Pancreas (tissue), 10 donors: ENCODE results near the gene MARS1. TPM values are rescaled to one million over a fixed set of nuclear protein-coding genes. Genes with fewer than 3 reads are reported as not detected.
A peak's percentile ranks its signal among the peaks of the same experiment; 100 is the strongest.

ENCODE experiments used
- ATAC-seq, 4 donors: fragments of 200-7000 bp; cut with Tn5 transposase; one replicate each; pipeline versions ENCODE4 v1.8.0 to v1.9.1; 2020; ENCODE audit warnings: mild to moderate bottlenecking in 4 of 4, moderate library complexity in 4 of 4
- DNase-seq, 6 donors: peaks; one replicate each; pipeline ENCODE4 v3.0.0-alpha.2; 2020
- FAIRE-seq: peaks from 2 replicates; lab custom pipeline; 2012; peaks lifted over from hg19 to GRCh38; lab: Jason Lieb, UNC
- H3K27ac ChIP-seq, 4 donors: fragments of 200-600 bp; sonication (generic); 1 replicate in 3 of 4; 2 replicates in 1 of 4; pipeline versions ENCODE4 v1.5.0 to v1.8.0; 2020
- H3K27me3 ChIP-seq, 4 donors: fragments of 200-600 bp; one replicate each; pipeline ENCODE4 v1.8.0; 2021
- H3K36me3 ChIP-seq, 3 donors: fragments of 200-600 bp; sonication (generic) in 1 of 3; one replicate each; pipeline versions ENCODE4 v1.5.0 to v1.8.0; 2020 to 2021
- H3K4me1 ChIP-seq, 3 donors: fragments of 200-600 bp; one replicate each; pipeline ENCODE4 v1.8.0; 2021
- H3K4me3 ChIP-seq, 4 donors: fragments of 200-600 bp; sonication (generic) in 2 of 4; one replicate each; pipeline versions ENCODE4 v1.5.0 to v1.8.0; 2020 to 2021
- H3K9me3 ChIP-seq, 4 donors: fragments of 200-600 bp; one replicate each; pipeline ENCODE4 v1.8.0; 2021
- WGBS, 2 donors: extraction: QIAGEN DNeasy Blood & Tissue Kit; methylation state at CpG; one replicate each; pipeline ENCODE4 v1.1.7; 2013; 5-methylcytosine and 5-hydroxymethylcytosine counted together
- intact Hi-C, 3 donors: fragments of 100-400 bp; cut with DNase I; formaldehyde crosslinking; loops; one replicate each; pipeline versions ENCODE4 v1.11.1 to v1.14.2; 2022
- polyA plus RNA-seq, 2 donors: library from polyadenylated mRNA; stranded (reverse); fragments of 200-250 nt; gene quantifications; one replicate each; pipeline ENCODE4 v1.2.3, GENCODE V29; 2013
- total RNA-seq, 6 donors: library from RNA; stranded (reverse); fragmentation: NEBNext Ultra II Directional in 4 of 6; extraction: Animal tissue kit (Norgen Biotek cat#: 25700) in 4 of 6; gene quantifications; one replicate each; pipeline versions ENCODE4 v1.2.1 to v1.2.4, GENCODE V29; 2021 to 2023
- TF ChIP-seq, protein P1 (sequence below), 4 donors: fragments of 200-600 bp; sonication (generic) in 3 of 4; IDR thresholded peaks; one replicate each; pipeline versions ENCODE4 v1.5.0 to v1.8.0; 2021; ENCODE audit warnings: antibody characterized with exemption in 4 of 4
- donor health status: healthy with polysubstance abuse.
- donor health status: DM: no; HTN: no; CAD: no; lungs with moderate emphysema.
- donor health status: DM: no; HTN: no; CAD: no.
- donor health status: control.
- donor health status: control.
- donor health status: Bipolar disorder and iron deficiency.
- donor health status: DM: yes; HTN: yes; CAD: no.
- donor health status: DM: no; HTN: no; CAD: no.
- donor health status: DM: no; HTN: no; CAD: no.
- donor health status: DM: yes; HTN: yes; CAD: no.

Gene MARS1
- total and polyA plus RNA-seq, 8 donors: 33.4 to 210 (median 88.8) TPM

GRCh38 chr12:57483466-57483865, 4.4 kb upstream of the MARS1 start:
- Histone ChIP-seq H3K36me3 (no peaks in the 10 kb centered on the region), H3K4me3 (no peak overlapping the region), H3K9me3 (no peaks in the 10 kb centered on the region), H3K4me1 (no peaks in the 10 kb centered on the region), H3K27me3 (no peaks in the 10 kb centered on the region), H3K27ac (no peak overlapping the region)
- TF ChIP-seq, protein P1, sequence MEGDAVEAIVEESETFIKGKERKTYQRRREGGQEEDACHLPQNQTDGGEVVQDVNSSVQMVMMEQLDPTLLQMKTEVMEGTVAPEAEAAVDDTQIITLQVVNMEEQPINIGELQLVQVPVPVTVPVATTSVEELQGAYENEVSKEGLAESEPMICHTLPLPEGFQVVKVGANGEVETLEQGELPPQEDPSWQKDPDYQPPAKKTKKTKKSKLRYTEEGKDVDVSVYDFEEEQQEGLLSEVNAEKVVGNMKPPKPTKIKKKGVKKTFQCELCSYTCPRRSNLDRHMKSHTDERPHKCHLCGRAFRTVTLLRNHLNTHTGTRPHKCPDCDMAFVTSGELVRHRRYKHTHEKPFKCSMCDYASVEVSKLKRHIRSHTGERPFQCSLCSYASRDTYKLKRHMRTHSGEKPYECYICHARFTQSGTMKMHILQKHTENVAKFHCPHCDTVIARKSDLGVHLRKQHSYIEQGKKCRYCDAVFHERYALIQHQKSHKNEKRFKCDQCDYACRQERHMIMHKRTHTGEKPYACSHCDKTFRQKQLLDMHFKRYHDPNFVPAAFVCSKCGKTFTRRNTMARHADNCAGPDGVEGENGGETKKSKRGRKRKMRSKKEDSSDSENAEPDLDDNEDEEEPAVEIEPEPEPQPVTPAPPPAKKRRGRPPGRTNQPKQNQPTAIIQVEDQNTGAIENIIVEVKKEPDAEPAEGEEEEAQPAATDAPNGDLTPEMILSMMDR (IDR thresholded peaks at IDR 0.05): no peak
- intact Hi-C loops: no loop called here
- WGBS, 2 donors: 62 to 64% methylated on average over 5 of the region's 5 CpGs
- DNase-seq (no peak), ATAC-seq (no peak), FAIRE-seq (no peak)

DNA sequence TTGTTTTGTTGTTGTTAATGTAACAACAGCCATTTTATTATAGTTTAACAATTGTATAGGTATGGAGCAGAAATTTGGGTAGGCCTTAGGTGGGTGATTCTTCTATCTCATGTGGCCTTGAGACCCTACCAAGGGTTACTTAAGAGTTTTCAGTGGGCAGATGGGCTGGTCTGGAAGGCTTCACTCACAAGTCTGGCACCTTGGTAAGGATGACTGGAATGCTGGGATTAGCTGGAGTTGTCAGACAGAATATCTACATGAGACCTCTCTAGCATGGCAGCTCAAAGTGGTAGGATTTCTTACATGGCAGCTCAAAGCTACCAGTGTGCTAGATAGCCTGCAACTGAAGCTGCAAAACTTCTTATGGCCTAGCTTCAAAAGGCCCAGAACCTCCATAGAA, 2.2 kb upstream of the MARS1 start:
- no peak for ATAC-seq
- H3K4me3 ChIP-seq: no peak overlapping the region
- TF ChIP-seq, protein P1 (IDR thresholded peaks at IDR 0.05): no peak
- DNase-seq: no peak
- no peaks in the 10 kb centered on the region for H3K9me3 ChIP-seq
- H3K36me3 ChIP-seq: peaks cover 0 to 10% (median 6%) of the 10 kb centered on the region in 3 donors
- intact Hi-C loops: no loop called here
- FAIRE-seq: no peak
- no peaks in the 10 kb centered on the region for H3K27me3 ChIP-seq
- no peak overlapping the region for H3K27ac ChIP-seq
- H3K4me1 ChIP-seq: peaks cover 0 to 10% (median 0%) of the 10 kb centered on the region in 3 donors

GRCh38 chr12:57487055-57487596, 742 bp upstream of the MARS1 start:
- H3K4me3 ChIP-seq: peak overlapping the region in 2 of 4 donors; percentile 84 to 93
- 75 to 80% methylated on average over 27 of the region's 27 CpGs for WGBS, 2 donors

DNA sequence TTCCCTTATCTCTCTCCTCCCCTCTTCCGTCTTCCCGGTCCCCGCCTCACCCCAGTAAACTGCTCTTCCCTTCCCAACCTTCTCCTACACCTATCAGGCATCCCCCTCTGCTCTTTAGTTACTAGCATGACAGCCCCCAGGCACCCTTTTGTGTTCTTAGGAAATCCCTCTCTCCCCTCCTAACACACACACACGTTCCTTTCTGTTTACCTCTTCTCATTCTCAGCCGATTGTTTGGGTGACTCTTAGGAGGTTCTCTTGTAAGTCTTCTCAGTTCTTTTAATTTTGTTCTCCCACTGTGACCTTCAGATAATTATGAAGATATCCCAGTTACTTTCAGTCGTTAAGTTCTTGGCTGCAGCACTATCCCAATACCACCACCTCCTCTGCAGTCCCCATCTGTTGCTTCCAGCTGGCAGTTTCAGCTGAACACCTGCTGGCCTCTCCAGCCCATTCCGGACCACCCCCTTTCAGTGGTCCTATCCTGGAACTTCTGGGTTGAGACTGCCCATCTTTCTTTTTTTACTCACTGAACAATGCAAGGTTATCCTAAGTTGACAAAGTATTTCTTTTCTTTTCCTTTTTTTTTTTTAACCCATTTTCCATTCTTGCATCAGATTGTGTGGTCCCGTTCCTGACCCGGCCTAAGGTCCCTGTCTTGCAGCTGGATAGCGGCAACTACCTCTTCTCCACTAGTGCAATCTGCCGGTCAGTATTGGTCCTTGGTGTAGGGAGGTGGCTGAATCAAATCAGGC, 711 bp downstream of the MARS1 start:
- WGBS, 2 donors: 13% methylated on average over 11 of the region's 11 CpGs

More at GRCh38 chr12:57487055-57487596, 742 bp upstream of the MARS1 start:
- intact Hi-C loops: no loop called here
- ATAC-seq (no peak), DNase-seq (no peak), FAIRE-seq (no peak)
- Histone ChIP-seq H3K4me1 (peaks cover 0 to 10% (median 0%) of the 10 kb centered on the region in 3 donors), H3K27ac (no peak overlapping the region), H3K27me3 (no peaks in the 10 kb centered on the region), H3K9me3 (no peaks in the 10 kb centered on the region), H3K36me3 (peaks cover 0 to 21% (median 13%) of the 10 kb centered on the region in 3 donors)
- TF ChIP-seq, protein P1 (IDR thresholded peaks at IDR 0.05): no peak

More for the DNA sequence above, 711 bp downstream of the MARS1 start:
- Histone ChIP-seq H3K27me3 (no peaks in the 10 kb centered on the region), H3K27ac (peak overlapping the region in 2 of 4 donors; percentile 6 to 50), H3K4me3 (peak overlapping the region; percentile 53 to 93 (median 82)), H3K9me3 (no peaks in the 10 kb centered on the region), H3K36me3 (peaks cover 0 to 21% (median 13%) of the 10 kb centered on the region in 3 donors), H3K4me1 (peaks cover 0 to 10% (median 0%) of the 10 kb centered on the region in 3 donors)
- intact Hi-C loops: no loop called here
- TF ChIP-seq, protein P1 (IDR thresholded peaks at IDR 0.05): no peak
- no peak for FAIRE-seq
- ATAC-seq: peak in 2 of 4 donors; percentile 14 to 17
- DNase-seq: peak in 1 of 6 donors; percentile 38
